Esophagus squamous epithelium (tissue), 5 donors: ENCODE results near the gene RMND1. TPM values are rescaled to one million over a fixed set of nuclear protein-coding genes. Genes with fewer than 3 reads are reported as not detected.
A peak's percentile ranks its signal among the peaks of the same experiment; 100 is the strongest.

Experiments
- DNase-seq: peaks from one replicate; lab custom pipeline; 2025; lab: John Stamatoyannopoulos, UW
- H3K27ac ChIP-seq, 4 donors: fragments of 200-600 bp; sonication (generic); one replicate each; pipeline ENCODE4 v1.5.1; 2016 to 2019; ENCODE audit warnings: mild to moderate bottlenecking in 1 of 4
- H3K27me3 ChIP-seq, 4 donors: fragments of 200-600 bp; sonication (generic); 1 replicate in 3 of 4; 2 replicates in 1 of 4; pipeline versions ENCODE4 v1.5.1 to v1.6.0; 2017 to 2021; ENCODE audit warnings: antibody characterized with exemption in 1 of 4
- H3K36me3 ChIP-seq, 3 donors: fragments of 200-600 bp; sonication (generic); one replicate each; pipeline ENCODE4 v1.5.1; 2016 to 2019
- H3K4me1 ChIP-seq, 3 donors: fragments of 200-600 bp; sonication (generic); one replicate each; pipeline ENCODE4 v1.5.1; 2017 to 2019
- H3K4me3 ChIP-seq, 4 donors: fragments of 200-600 bp; sonication (generic); 1 replicate in 3 of 4; 2 replicates in 1 of 4; pipeline ENCODE4 v1.5.1; 2016 to 2019; ENCODE audit warnings: mild to moderate bottlenecking in 2 of 4, moderate library complexity in 1 of 4
- H3K9me3 ChIP-seq, 3 donors: fragments of 200-600 bp; sonication (generic); one replicate each; pipeline ENCODE4 v1.5.1; 2016 to 2019
- CTCF ChIP-seq, 6 experiments: fragments of 450-650 bp in 4 of 6; fragments of 200-600 bp in 2 of 6; sonication (generic) in 2 of 6; IDR thresholded peaks; one replicate each; pipeline ENCODE4 v1.5.1; 2016 to 2019; ENCODE audit warnings: antibody characterized with exemption in 6 of 6, mild to moderate bottlenecking in 4 of 6, moderate library complexity in 4 of 6
- POLR2A ChIP-seq, 4 donors: fragments of 450-650 bp; IDR thresholded peaks; one replicate each; pipeline ENCODE4 v1.6.1; 2017; ENCODE audit warnings: antibody characterized with exemption in 4 of 4, mild to moderate bottlenecking in 4 of 4, moderate library complexity in 3 of 4
- WGBS, 2 donors: methylation state at CpG; one replicate each; pipeline ENCODE4 v1.1.5; 2018; 5-methylcytosine and 5-hydroxymethylcytosine counted together
- intact Hi-C: fragments of 100-400 bp; cut with DNase I; formaldehyde crosslinking; loops from one replicate; pipeline ENCODE4 v1.15.0; 2022
- total RNA-seq, 4 donors: library from RNA; depleted of rRNA; stranded (reverse); fragments of >200 nt; gene quantifications; one replicate each; pipeline ENCODE4 v1.1.0, GENCODE V29; 2016
- donor health status: DM: yes; HTN: yes; CAD: no.

Gene RMND1
- total RNA-seq, 4 donors from 2014 or later = 4.6 to 25.9 (median 15.3) TPM

GRCh38 chr6:151445482-151445881 lies 6.4 kb downstream of the RMND1 start:
- no peaks in the 10 kb centered on the region for H3K36me3 ChIP-seq
- WGBS, 2 donors = 36 to 48% methylated on average over 5 of the region's 5 CpGs
- intact Hi-C loops = loop anchor here (10.0 kb wide), 1 partner anchor 51 kb away; the partner anchor contains the start of gene ZBTB2
- no peaks in the 10 kb centered on the region for H3K9me3 ChIP-seq
- H3K4me1 ChIP-seq = peaks cover 0 to 31% (median 10%) of the 10 kb centered on the region in 3 donors
- no peak overlapping the region for H3K4me3 ChIP-seq
- DNase-seq = no peak
- TF ChIP-seq POLR2A (IDR thresholded peaks at IDR 0.05) (no peak), CTCF (IDR thresholded peaks at IDR 0.05) (no peak)
- no peaks in the 10 kb centered on the region for H3K27me3 ChIP-seq
- H3K27ac ChIP-seq = peak overlapping the region in 2 of 4 donors; percentile 64 to 66

GRCh38 chr6:151443911-151444621 lies 7.9 kb downstream of the RMND1 start:
- H3K27me3 ChIP-seq = no peaks in the 10 kb centered on the region
- H3K4me3 ChIP-seq = no peak overlapping the region
- H3K27ac ChIP-seq = no peak overlapping the region
- peaks cover 0 to 31% (median 10%) of the 10 kb centered on the region in 3 donors for H3K4me1 ChIP-seq
- no peaks in the 10 kb centered on the region for H3K36me3 ChIP-seq
- intact Hi-C loops = loop anchor here (10.0 kb wide), 1 partner anchor 49 kb away; the partner anchor contains the start of gene ZBTB2
- WGBS, 2 donors = 66 to 77% methylated on average over 4 of the region's 4 CpGs
- no peak for TF ChIP-seq POLR2A (IDR thresholded peaks at IDR 0.05)
- TF ChIP-seq CTCF (IDR thresholded peaks at IDR 0.05) = no peak
- no peak for DNase-seq
- H3K9me3 ChIP-seq = no peaks in the 10 kb centered on the region

GRCh38 chr6:151443454-151443853 lies 8.5 kb downstream of the RMND1 start:
- Histone ChIP-seq H3K36me3 (no peaks in the 10 kb centered on the region), H3K4me3 (no peak overlapping the region), H3K9me3 (no peaks in the 10 kb centered on the region), H3K27ac (no peak overlapping the region), H3K4me1 (peaks cover 0 to 31% (median 10%) of the 10 kb centered on the region in 3 donors), H3K27me3 (no peaks in the 10 kb centered on the region)
- DNase-seq = no peak
- 78% methylated on average over 5 of the region's 5 CpGs for WGBS, 2 donors
- intact Hi-C loops = loop anchor here (10.0 kb wide), 1 partner anchor 49 kb away; the partner anchor contains the start of gene ZBTB2
- TF ChIP-seq CTCF (IDR thresholded peaks at IDR 0.05) = no peak

- no peak for DNase-seq
- no peaks in the 10 kb centered on the region for H3K9me3 ChIP-seq
- TF ChIP-seq CTCF (IDR thresholded peaks at IDR 0.05) (no peak), POLR2A (IDR thresholded peaks at IDR 0.05) (no peak)
- intact Hi-C loops = loop anchor here (10.0 kb wide), 1 partner anchor 48 kb away; the partner anchor contains the start of gene ZBTB2
- H3K4me1 ChIP-seq = peaks cover 0 to 42% (median 15%) of the 10 kb centered on the region in 3 donors
- no peak overlapping the region for H3K4me3 ChIP-seq
- no peaks in the 10 kb centered on the region for H3K27me3 ChIP-seq
- no peak overlapping the region for H3K27ac ChIP-seq
- H3K36me3 ChIP-seq = no peaks in the 10 kb centered on the region
- 83 to 94% methylated on average over 9 of the region's 9 CpGs for WGBS, 2 donors
Observed at GRCh38 chr6:151442371-151442770, 9.6 kb downstream of the RMND1 start.
